PC-9 (cell line): ENCODE data around the gene FKBP1A.

Experiments used
- CTCF ChIP-seq: fragments of 200-600 bp; sonication (generic); conservative IDR thresholded peaks from 2 replicates; pipeline ENCODE4 v1.6.1; 2017; ENCODE audit warnings: mixed run types, antibody characterized with exemption, mild to moderate bottlenecking, moderate library complexity
- EZH2 ChIP-seq: fragments of 200-600 bp; sonication (generic); IDR thresholded peaks from 2 replicates; pipeline ENCODE4 v1.8.0; 2017; ENCODE audit warnings: antibody characterized with exemption, low read depth

DNA sequence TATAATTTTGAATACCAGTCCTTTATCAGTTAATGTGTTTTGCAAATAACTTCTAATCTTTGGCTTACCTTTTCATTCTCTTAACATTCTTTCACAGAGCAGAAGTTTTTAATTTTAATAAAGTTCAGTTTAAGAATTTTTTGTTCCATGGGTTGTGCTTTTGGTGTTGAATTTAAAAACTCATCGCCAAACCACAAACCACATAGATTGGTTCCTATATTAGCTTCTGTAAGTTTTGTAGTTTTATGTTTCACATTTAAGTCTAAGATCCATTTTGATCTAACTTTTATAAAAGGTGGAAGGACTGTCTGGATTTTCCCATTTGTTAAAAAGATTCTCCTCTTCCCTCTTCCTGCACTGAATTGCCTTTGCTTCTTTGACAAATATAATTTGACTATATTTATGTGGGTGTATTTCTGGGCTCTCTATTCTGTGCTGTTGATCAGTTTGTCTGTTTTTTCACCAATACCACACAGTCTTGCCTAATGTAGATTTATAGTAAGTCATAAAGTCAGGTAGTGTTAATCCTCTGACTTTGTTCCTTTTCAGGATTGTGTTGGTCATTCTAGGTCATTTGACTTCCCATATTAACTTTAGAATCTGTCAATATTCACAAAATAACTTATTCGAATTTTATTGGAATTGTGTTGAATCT, 46.4 kb downstream of the FKBP1A start:
- no peak for TF ChIP-seq CTCF
- TF ChIP-seq EZH2, result no peak
